ENCODE measurements around the gene SLC25A25. TPM values are rescaled to one million over a fixed set of nuclear protein-coding genes. Genes with fewer than 3 reads are reported as not detected.

SLC25A25 gene
- total and polyA plus RNA-seq, 2 donors (not counting 3 experiments of a cell fraction or from before 2014, with no cell fraction given) = 18.1 to 20.2 TPM

DNA sequence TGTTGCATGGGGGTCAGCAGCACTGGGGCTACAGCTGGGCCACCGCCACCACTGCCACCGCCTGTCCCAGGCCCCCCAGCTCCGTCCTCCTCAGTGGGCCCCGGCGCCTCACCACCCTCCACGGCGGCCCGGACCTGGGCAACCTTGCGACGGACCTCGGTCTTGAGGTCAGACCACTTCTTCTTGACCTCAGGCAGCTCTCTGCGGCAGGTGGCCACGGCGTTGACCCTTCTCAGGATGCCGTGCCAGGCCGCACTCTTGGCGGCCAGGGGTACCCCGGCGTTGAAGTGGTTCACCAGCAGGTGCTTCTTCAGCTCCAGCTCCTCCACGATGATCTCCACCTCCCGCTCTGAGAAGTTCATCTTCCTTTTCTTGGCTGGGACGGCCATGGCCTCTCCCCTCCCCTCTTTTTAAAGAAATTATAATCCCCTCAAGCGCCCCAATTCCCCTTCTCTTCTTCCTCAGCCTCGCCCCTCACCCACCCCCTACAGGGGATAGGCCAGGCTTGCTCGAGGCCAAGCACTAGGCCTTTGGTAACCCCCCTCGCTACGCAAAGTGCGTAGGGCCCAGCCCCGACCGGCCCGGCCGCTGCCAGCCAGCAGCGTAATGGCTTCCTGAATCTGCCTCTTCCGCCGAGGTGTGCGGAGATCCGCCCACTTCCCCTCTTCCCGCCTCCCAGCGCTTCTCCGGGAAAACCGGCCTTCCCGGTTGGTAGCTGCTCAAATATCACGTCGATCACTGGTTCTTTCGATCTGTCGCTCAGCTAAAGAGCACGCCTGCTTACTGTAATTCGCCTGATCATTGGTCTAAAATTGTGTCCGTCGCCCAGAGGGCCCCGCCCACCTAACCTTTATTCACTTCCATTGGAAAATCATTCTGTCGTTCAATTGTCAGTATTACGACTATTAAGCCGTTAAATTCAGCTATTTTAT, 1.1 kb upstream of the SLC25A25 start, which contains the start of gene NAIF1:
NAIF1 (minus strand) TSS at position 608 of the 932 bp plus-strand sequence; CDS start at position 389, 219 bp downstream.
- H3K79me2 ChIP-seq (ENCODE audit: control insufficient read depth, insufficient read depth, low read length) = peaks cover 33% of the 10 kb centered on the region
- peak within 1 kb of the TSS; percentile 30 to 79 (median 75) for H3K4me3 ChIP-seq (replicated peaks in 1 of 3; ENCODE audit: insufficient read depth in 1 of 3, low read depth in 1 of 3, low read length in 3 of 3)
- peak within 1 kb of the TSS; percentile 92 for H3K9ac ChIP-seq (replicated peaks; ENCODE audit: extremely low read depth, insufficient read depth, low read length)
- peak within 1 kb of the TSS; percentile 87 for H3K4me2 ChIP-seq (ENCODE audit: insufficient read depth, low read length)
- peak within 1 kb of the TSS; percentile 64 for H2AFZ ChIP-seq (ENCODE audit: low read depth, low read length)
- no peaks in the 10 kb centered on the region for H3K9me3 ChIP-seq (replicated peaks; ENCODE audit: control insufficient read depth, insufficient read depth, low read length)
- TF ChIP-seq, protein P1, sequence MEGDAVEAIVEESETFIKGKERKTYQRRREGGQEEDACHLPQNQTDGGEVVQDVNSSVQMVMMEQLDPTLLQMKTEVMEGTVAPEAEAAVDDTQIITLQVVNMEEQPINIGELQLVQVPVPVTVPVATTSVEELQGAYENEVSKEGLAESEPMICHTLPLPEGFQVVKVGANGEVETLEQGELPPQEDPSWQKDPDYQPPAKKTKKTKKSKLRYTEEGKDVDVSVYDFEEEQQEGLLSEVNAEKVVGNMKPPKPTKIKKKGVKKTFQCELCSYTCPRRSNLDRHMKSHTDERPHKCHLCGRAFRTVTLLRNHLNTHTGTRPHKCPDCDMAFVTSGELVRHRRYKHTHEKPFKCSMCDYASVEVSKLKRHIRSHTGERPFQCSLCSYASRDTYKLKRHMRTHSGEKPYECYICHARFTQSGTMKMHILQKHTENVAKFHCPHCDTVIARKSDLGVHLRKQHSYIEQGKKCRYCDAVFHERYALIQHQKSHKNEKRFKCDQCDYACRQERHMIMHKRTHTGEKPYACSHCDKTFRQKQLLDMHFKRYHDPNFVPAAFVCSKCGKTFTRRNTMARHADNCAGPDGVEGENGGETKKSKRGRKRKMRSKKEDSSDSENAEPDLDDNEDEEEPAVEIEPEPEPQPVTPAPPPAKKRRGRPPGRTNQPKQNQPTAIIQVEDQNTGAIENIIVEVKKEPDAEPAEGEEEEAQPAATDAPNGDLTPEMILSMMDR (IDR thresholded peaks at IDR 0.05; ENCODE audit: extremely low read depth in 1 of 2, insufficient read depth in 1 of 2, low read depth in 1 of 2, low read length in 2 of 2) = no peak
- TF ChIP-seq POLR2A (IDR thresholded peaks at IDR 0.05; ENCODE audit: low read depth, low read length) (no peak), MYC (IDR thresholded peaks at IDR 0.05; ENCODE audit: low read depth, low read length) (no peak), POLR2AphosphoS5 (IDR thresholded peaks at IDR 0.05; ENCODE audit: insufficient read depth, low read depth, low read length) (no peak), EZH2 (IDR thresholded peaks at IDR 0.05; ENCODE audit: borderline replicate concordance, low read depth, low read length, severe bottlenecking) (no peak), JUN (IDR thresholded peaks at IDR 0.05; ENCODE audit: borderline replicate concordance, insufficient read depth, insufficient read length, low read depth) (no peak), FOS (IDR thresholded peaks at IDR 0.05; ENCODE audit: borderline replicate concordance, insufficient read depth, low read length) (no peak), GATA2 (IDR thresholded peaks at IDR 0.05; ENCODE audit: insufficient read depth, insufficient read length, low read depth, low read length) (no peak)
- TF ChIP-seq, protein P2, sequence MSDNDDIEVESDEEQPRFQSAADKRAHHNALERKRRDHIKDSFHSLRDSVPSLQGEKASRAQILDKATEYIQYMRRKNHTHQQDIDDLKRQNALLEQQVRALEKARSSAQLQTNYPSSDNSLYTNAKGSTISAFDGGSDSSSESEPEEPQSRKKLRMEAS (IDR thresholded peaks at IDR 0.05; ENCODE audit: insufficient read depth, insufficient read length) = no peak
- DNase-seq (ENCODE audit: low read depth, low spot score) = peak; percentile 99
- no peaks in the 10 kb centered on the region for H3K27me3 ChIP-seq (ENCODE audit: control insufficient read depth in 2 of 2, insufficient read depth in 2 of 2, low read length in 2 of 2)
- H3K4me1 ChIP-seq (ENCODE audit: control insufficient read depth, extremely low read depth, insufficient read depth, low read length) = peaks cover 14% of the 10 kb centered on the region
- dilution Hi-C loops (cut with MboI; ENCODE audit: extremely low pct_ligation_motif_present, low sequenced_read_pairs) (no loop called here), intact Hi-C loops (cut with micrococcal nuclease) (loop anchor here (1.0 kb wide), 1 partner anchor 31 kb away; no protein-coding TSS in a partner anchor)
- peak within 1 kb of the TSS; percentile 96 for H3K27ac ChIP-seq (ENCODE audit: insufficient read depth, low read depth, low read length)
- H4K20me1 ChIP-seq (replicated peaks; ENCODE audit: control insufficient read depth, extremely low read depth, insufficient read depth, low read length) = no peaks in the 10 kb centered on the region
- H3K9me1 ChIP-seq (replicated peaks; ENCODE audit: control insufficient read depth, extremely low read depth, insufficient read depth, low read length) = no peaks in the 10 kb centered on the region
- no TSS peak for BruUV-seq (replicated peaks)
- CTCF ChIA-PET = interaction anchor here (0.6 to 2.1 kb wide), 11 partner anchors 10 to 124 kb away, joined by 3 to 9 read pairs (median 5); no protein-coding TSS in a partner anchor
- peak; percentile 99 for FAIRE-seq
- no peaks in the 10 kb centered on the region for H3K36me3 ChIP-seq (ENCODE audit: control insufficient read depth in 2 of 2, extremely low read depth in 1 of 2, insufficient read depth in 2 of 2, low read length in 2 of 2)
- POLR2A ChIA-PET = interaction anchor here (0.6 to 1.6 kb wide), 5 partner anchors 11 to 33 kb away, joined by 3 to 8 read pairs (median 3); no protein-coding TSS in a partner anchor

Measured in endothelial cell of umbilical vein (primary cell).